HG03135 (cell line): ENCODE measurements around the gene CLASP1.
"Not testable (repeated sequence)": the region's sequence is repeated elsewhere in the genome, so short reads cannot be mapped to it uniquely, and the experiment has no call there.

Source experiments
- ATAC-seq: cut with Tn5 transposase; IDR thresholded peaks from one replicate; pipeline ENCODE4 v1.9.1; 2021; ENCODE audit warnings: mild to moderate bottlenecking, moderate library complexity; ENCODE audit not compliant: unreplicated experiment

Gene CLASP1

DNA sequence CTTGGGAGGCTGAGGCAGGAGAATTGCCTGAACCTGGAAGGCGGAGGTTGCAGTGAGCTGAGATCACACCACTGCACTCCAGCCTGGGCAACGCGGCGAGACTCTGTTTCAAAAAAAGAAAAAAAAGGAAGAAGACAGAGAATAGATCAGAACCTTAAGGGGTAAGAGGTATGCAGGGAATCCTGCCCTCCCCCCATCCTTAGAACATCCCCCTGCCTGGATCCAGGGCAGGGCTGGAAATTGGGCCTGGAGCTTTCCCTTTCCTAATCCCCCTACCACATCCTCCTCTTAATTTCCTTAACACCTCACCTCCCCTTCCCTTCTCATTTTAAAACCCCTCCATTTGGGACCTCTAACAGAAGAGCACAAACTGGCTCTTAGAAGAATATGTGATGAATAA is 62.1 kb downstream of the CLASP1 start:
- no peak for ATAC-seq

DNA sequence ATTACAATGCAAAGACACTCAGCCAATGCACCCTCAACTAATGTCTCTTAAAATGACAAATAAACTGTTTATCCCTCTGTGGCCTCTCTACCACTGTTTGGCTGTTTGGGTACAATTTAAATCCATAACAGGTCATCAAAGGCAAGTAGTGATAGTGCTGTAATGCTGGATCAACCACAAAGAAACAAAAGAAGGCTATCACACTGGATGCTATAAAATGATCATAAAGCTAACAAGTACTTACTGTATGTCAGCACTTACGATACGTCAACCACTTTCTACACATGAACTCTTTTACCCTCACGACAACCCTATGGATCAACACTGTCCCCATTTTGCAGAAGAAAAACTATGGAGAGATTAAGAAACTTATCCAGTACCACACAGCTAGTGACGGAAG is 64.5 kb downstream of the CLASP1 start:
- no peak for ATAC-seq

DNA sequence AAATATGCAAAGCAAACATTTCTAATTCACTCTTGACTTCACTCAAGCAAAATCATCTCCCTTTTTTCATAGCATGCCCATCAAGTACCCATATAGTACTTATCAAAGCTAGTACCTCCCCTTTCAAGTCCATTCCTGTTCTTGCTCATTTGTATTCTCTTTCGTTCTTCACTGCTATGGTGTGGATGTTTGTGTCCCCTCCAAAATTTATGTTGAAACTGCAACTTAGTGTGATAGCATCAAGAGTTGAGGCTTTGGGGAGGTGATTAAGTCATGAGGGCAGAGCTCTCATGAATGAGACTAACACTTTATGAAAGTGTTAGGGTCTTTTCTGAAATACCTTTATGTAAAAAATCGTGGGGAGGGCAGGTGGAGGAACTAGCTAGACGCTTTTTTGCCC is 65.7 kb downstream of the CLASP1 start:
- no peak for ATAC-seq

- no peak for ATAC-seq
Observed at GRCh38 chr2:121582272-121582671, 67.0 kb downstream of the CLASP1 start.

GRCh38 chr2:121579309-121579708 is 70.0 kb downstream of the CLASP1 start:
- no peak for ATAC-seq

- ATAC-seq, result no peak
Observed at GRCh38 chr2:121577381-121577780, 71.9 kb downstream of the CLASP1 start.

DNA sequence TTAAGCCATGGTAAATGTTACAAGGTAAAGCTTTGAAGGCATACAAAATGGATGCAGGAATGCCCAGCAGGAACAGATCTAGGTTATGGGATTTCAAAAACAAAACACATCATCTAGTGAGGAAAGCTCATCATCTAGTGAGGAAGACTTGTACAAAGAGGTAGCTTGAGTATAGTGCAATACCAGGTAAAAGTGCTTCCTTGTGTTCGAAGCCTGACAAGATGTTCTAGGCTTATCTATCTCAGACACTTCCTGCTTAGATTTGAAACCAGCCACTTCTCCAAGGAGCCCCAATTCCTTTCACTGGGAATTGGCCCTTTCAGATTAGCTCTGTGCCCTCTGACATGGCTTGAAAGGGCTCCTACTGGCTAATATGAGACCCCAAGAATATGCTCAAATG is 73.0 kb downstream of the CLASP1 start:
- no peak for ATAC-seq

DNA sequence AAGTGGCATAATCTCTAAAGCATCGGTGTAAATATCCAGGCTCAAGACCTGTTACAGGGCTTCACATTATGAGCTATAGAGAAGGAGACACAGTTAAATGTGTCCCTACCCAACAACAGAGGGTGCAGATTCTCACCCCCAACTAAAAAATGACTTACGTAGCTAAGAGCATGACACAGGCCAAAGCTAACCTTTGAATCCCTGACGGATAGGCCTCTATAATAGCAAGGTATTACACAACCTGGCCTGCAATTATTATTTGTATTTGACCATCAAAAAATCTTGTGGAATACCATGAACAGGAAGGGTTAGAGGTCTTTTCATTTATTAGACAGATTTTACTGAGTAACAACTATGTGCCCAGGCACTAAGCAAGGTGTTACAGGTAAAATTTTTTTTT is 73.5 kb downstream of the CLASP1 start:
- ATAC-seq, result no peak

GRCh38 chr2:121570667-121571055 is 78.6 kb downstream of the CLASP1 start:
- no peak for ATAC-seq

DNA sequence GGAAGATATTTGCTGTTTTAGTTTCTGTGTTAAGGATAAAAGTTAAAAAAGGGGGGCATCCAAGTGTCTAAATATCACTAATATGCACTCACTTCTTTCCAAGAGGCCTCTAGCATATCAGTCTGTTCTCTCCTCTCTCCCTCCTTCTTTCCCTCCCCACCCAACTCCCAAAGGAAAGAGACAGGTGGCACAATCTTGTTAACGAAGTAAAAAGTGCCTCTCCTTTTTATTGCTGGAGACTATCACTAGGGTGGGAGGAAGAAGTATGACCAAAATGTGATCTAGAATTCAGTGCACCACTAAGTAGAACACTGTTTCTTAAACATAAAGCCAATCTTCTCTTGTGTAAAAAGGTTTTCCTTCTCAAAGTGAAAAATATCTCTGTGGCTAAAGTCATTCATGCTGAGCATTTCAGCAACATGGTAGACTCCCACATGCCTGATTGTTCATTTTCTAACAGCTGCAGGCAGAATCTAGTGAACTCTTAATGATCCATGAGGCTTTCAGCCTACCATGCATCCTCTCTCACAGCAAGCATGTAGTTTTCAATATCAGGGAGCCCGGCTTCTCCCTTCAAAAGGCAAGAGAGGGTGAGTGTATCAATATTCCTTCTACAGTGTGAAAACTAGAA is 79.1 kb downstream of the CLASP1 start:
- no peak for ATAC-seq

DNA sequence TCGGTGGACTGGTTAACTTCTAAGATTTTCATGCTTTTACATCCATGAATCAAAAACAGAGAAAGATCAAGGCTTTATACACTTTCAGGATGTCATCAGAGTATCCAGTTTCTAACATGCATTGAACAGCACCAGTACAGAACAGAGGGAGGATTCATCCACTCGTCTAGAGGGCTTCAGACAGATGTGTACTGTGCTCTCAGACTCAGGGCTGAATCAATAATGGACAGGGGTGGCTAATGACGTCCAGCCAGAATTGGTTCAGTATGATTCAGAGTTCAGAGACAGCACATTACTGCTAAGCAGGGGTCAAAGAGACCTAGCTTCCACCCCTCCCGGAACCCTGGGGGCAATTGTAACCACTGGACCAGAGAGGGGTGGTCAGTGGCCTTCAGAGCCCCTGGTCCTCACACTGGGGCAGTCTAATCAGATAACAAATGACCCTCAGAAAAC is 81.3 kb downstream of the CLASP1 start:
- no peak for ATAC-seq

- no peak for ATAC-seq
Observed at GRCh38 chr2:121567452-121567851, 81.8 kb downstream of the CLASP1 start.

DNA sequence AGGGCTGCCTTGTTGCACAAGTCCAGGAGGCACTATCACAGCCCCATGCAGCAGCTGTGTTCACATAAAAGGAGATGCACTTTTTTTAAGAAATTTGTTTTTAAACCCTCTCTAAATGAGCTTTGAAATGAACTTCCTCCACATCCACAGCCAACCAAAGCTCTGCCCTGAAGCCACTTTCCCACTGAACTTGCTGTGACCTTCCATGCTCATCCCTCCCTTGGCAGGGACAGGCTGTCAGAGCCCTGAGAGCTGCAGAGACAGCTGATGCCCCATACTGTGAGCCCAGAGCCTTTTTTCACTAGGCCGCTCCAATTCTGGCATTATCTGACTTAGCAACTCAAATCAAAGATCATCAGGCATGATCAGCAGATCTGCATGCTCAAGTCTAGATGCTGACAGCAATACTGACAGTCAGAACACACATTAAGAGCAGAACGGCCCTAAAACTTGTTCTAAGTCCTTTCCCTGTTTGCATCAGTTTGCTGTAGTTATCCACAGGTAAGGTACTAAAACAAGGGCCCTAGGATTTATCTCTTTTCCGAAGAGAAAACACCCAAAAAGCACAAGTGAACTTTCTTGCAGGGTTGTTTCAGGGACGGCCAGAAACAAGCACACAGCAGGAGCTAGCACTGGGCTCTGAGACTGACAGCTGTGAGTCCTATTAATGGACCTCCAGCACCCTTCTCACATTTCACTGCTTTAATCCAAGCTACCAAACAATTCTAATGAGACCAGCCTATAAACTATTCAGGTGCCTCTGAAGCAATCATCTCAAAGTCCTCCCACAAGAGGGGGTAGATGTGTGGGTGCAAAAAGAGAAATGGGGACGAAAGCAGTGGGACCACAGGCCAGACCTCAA is 83.6 kb downstream of the CLASP1 start:
- ATAC-seq, result no peak

GRCh38 chr2:121564905-121565304 is 84.4 kb downstream of the CLASP1 start:
- ATAC-seq, result no peak

- not testable (repeated sequence) for ATAC-seq
Observed at GRCh38 chr2:121563754-121564153, 85.5 kb downstream of the CLASP1 start.

DNA sequence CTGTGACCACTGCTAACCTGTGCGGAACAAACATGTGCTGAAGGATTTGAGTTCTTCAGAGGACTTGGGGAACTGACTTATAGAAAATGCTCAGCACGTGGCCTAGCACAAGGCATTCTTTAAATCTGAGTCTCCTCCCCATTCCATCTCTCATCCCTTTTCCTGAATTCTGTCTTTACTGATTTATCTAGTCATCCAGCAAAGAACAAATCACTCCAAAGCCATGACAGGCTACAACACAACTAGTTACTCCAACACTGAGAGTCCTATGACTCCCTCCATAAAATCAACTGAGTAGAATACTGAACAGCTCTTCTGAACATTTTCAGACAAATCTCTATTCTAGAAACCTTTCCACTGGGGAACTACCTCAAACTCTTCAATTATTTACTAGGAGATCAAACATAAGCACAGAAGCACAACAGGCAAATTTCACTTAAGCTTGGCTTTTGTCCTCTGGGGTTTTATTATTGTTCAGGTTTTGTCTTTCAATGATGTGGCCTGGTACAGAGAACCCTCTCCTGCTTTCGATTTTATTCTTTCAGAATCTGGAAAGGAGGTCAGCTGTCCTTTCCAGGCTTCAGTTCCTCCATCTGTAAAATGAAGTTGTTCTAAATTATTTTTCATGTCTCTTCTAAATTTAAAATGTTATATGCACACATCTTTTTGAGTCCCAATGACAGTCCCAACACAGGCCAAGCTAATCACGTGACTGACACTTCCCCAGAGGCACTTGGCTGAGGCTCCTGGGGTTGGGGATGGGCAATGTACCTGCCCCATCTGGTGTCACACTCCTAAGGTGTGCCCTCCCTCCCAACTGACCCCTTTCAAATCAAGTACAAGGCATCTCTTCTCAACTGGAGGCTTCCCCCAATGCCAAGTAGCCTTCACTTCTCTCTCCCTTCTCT is 86.7 kb downstream of the CLASP1 start:
- ATAC-seq, result peak; percentile 48

GRCh38 chr2:121561617-121562268 is 87.5 kb downstream of the CLASP1 start:
- no peak for ATAC-seq

DNA sequence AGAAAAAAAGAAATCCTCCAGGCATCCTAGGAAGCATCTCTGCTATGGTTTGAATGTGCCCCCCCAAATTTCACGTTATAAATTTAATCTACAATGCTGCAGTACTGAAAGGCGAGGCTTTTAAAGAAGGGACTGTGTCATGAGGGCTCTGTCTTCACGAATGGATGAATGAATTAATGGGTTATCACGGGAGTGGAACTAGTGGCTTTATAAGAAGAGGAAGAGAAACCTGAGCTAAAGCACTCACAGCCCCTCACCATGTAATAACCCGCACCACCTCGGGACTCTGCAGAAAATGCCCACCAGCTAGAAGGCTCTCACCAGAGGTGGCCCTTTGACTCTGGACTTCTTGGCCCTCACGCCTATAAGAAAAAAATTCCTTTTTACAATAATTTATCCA is 90.9 kb downstream of the CLASP1 start:
- ATAC-seq, result peak; percentile 57

DNA sequence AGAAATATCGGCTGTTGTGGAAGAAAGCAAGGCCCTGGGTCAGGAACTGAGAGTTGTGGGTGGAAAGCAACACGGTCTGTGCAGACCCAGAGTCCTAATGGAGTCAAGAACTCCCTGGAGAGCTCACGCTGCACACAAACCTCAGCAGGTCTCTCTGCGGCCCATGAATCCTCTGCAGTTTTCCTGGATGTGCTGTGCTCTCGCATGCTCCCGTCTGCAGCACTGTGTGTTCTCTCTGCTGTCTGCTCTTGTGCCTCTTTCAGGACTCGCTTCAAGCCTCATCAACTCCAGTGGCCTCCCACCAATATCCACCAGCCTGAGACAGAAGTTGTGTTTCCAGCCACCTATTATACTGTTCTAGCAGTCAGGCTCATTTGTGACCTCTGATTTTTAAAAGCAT is 94.3 kb downstream of the CLASP1 start:
- no peak for ATAC-seq

- not testable (repeated sequence) for ATAC-seq
Observed at GRCh38 chr2:121552477-121553180, 96.6 kb downstream of the CLASP1 start.
